Endothelial cell of umbilical vein (primary cell): ENCODE data around the gene RGS17. TPM values are rescaled to one million over a fixed set of nuclear protein-coding genes. Genes with fewer than 3 reads are reported as not detected.
A peak's percentile ranks its signal among the peaks of the same experiment; 100 is the strongest.

Experiments used
- BruUV-seq: library from RNA; stranded (reverse); fragments of 400-500 nt; replicated peaks from 2 replicates; lab custom pipeline; 2021; lab: Mats Ljungman, UMichigan
- CTCF ChIA-PET: fragments of 300-600, 350-600 bp; sonication (Branson Sonifier 250); formaldehyde crosslinking; loops from one replicate; lab custom pipeline; 2021; ENCODE audit warnings: antibody characterized with exemption, inconsistent platforms; lab: Charles Lee
- POLR2A ChIA-PET: fragments of 300-600, 350-600 bp; sonication (Branson Sonifier 250); formaldehyde crosslinking; loops from one replicate; lab custom pipeline; 2021; ENCODE audit warnings: antibody characterized with exemption, inconsistent platforms; lab: Charles Lee
- DNase-seq: peaks from one replicate; pipeline ENCODE4 v3.0.0-alpha.2; 2011; ENCODE audit warnings: low read depth, low spot score
- FAIRE-seq: peaks from 2 replicates; lab custom pipeline; 2011; peaks lifted over from hg19 to GRCh38; lab: Jason Lieb, UNC
- H2AFZ ChIP-seq: 2 replicates; pipeline ENCODE4 v1.6.0; 2012; ENCODE audit warnings: low read depth, low read length, control low read depth, inconsistent platforms
- H3K27ac ChIP-seq: 2 replicates; pipeline ENCODE4 v1.5.1; 2011; ENCODE audit warnings: low read depth, mild to moderate bottlenecking, control low read depth, low read length, moderate library complexity; ENCODE audit not compliant: insufficient read depth
- H3K27me3 ChIP-seq, 2 experiments: 2 replicates each; pipeline versions ENCODE4 v1.6.0 to v1.6.1; 2011; ENCODE audit warnings: low read length in 2 of 2, mixed read lengths in 1 of 2; ENCODE audit not compliant: control insufficient read depth in 2 of 2, insufficient read depth in 2 of 2
- H3K36me3 ChIP-seq, 2 experiments: 2 replicates in 1 of 2; 3 replicates in 1 of 2; pipeline ENCODE4 v1.5.1; 2011; ENCODE audit warnings: low read length in 2 of 2, mild to moderate bottlenecking in 1 of 2, moderate library complexity in 1 of 2; ENCODE audit not compliant: control insufficient read depth in 2 of 2, insufficient read depth in 2 of 2; ENCODE audit errors: extremely low read depth in 1 of 2
- H3K4me1 ChIP-seq: 3 replicates; pipeline ENCODE4 v1.5.1; 2011; ENCODE audit warnings: mild to moderate bottlenecking, low read length; ENCODE audit not compliant: control insufficient read depth, insufficient read depth; ENCODE audit errors: extremely low read depth
- H3K4me2 ChIP-seq: 2 replicates; pipeline ENCODE4 v1.6.1; 2011; ENCODE audit warnings: low read length, control low read depth, mixed read lengths; ENCODE audit not compliant: insufficient read depth
- H3K4me3 ChIP-seq, 3 experiments: fragments of 200-600 bp in 1 of 3; sonication (generic), shearing (Covaris generic) in 1 of 3; replicated peaks in 1 of 3; 2 replicates each; pipeline ENCODE4 v1.5.1; 2011 to 2016; ENCODE audit warnings: control low read depth in 3 of 3, low read length in 3 of 3, mild to moderate bottlenecking in 2 of 3, inconsistent platforms in 1 of 3, low read depth in 1 of 3, moderate library complexity in 1 of 3; ENCODE audit not compliant: insufficient read depth in 1 of 3
- H3K79me2 ChIP-seq: 2 replicates; pipeline ENCODE4 v1.6.0; 2012; ENCODE audit warnings: low read length, inconsistent platforms; ENCODE audit not compliant: control insufficient read depth, insufficient read depth
- H3K9ac ChIP-seq: replicated peaks from 2 replicates; pipeline ENCODE3; 2011; ENCODE audit warnings: low read length, control low read depth; ENCODE audit not compliant: insufficient read depth; ENCODE audit errors: extremely low read depth
- H3K9me1 ChIP-seq: replicated peaks from 3 replicates; pipeline ENCODE4 v1.6.0; 2011; ENCODE audit warnings: mild to moderate bottlenecking, low read length; ENCODE audit not compliant: control insufficient read depth, insufficient read depth; ENCODE audit errors: extremely low read depth
- H3K9me3 ChIP-seq: replicated peaks from 2 replicates; pipeline ENCODE4 v1.5.1; 2012; ENCODE audit warnings: low read length, inconsistent platforms; ENCODE audit not compliant: control insufficient read depth, insufficient read depth
- H4K20me1 ChIP-seq: replicated peaks from 2 replicates; pipeline ENCODE3; 2011; ENCODE audit warnings: mild to moderate bottlenecking, low read length; ENCODE audit not compliant: control insufficient read depth, insufficient read depth; ENCODE audit errors: extremely low read depth
- EZH2 ChIP-seq: IDR thresholded peaks from 2 replicates; pipeline ENCODE4 v1.6.1; 2012; ENCODE audit warnings: borderline replicate concordance, low read depth, mild to moderate bottlenecking, moderate library complexity, low read length, inconsistent platforms; ENCODE audit not compliant: severe bottlenecking
- FOS ChIP-seq: IDR thresholded peaks from 2 replicates; pipeline ENCODE4 v1.6.1; 2011; ENCODE audit warnings: mild to moderate bottlenecking, low read length, moderate library complexity, borderline replicate concordance; ENCODE audit not compliant: insufficient read depth
- JUN ChIP-seq: IDR thresholded peaks from 2 replicates; pipeline ENCODE4 v1.6.1; 2011; ENCODE audit warnings: borderline replicate concordance, low read depth; ENCODE audit not compliant: insufficient read length, insufficient read depth
- MYC ChIP-seq: IDR thresholded peaks from one replicate; pipeline ENCODE4 v1.6.1; 2011; ENCODE audit warnings: mild to moderate bottlenecking, low read depth, low read length
- dilution Hi-C: fragments of 300-500 bp; cut with MboI; formaldehyde crosslinking; loops from one replicate; pipeline ENCODE4 v1.15.0; 2019; ENCODE audit warnings: low sequenced_read_pairs; ENCODE audit not compliant: extremely low pct_ligation_motif_present
- intact Hi-C: fragments of 100-400 bp; cut with micrococcal nuclease; formaldehyde crosslinking; loops from one replicate; pipeline ENCODE4 v1.10.0; 2022
- polyA plus RNA-seq, 4 experiments: library from polyadenylated mRNA; depleted of rRNA in 3 of 4; stranded (reverse) in 3 of 4; unstranded in 1 of 4; fragments of >200 nt; gene quantifications; 2 replicates each; pipeline versions ENCODE4 v1.2.1 to v1.2.3, GENCODE V29; 2011 to 2012; ENCODE audit warnings: missing spikeins in 1 of 4
- total RNA-seq: library from RNA; stranded (reverse); gene quantifications from 2 replicates; pipeline ENCODE4 v1.2.3, GENCODE V29; 2021

The RGS17 gene
- total and polyA plus RNA-seq, 2 donors (not counting 3 experiments of a cell fraction or from before 2014, with no cell fraction given), result 0.40 to 1.1 TPM

DNA sequence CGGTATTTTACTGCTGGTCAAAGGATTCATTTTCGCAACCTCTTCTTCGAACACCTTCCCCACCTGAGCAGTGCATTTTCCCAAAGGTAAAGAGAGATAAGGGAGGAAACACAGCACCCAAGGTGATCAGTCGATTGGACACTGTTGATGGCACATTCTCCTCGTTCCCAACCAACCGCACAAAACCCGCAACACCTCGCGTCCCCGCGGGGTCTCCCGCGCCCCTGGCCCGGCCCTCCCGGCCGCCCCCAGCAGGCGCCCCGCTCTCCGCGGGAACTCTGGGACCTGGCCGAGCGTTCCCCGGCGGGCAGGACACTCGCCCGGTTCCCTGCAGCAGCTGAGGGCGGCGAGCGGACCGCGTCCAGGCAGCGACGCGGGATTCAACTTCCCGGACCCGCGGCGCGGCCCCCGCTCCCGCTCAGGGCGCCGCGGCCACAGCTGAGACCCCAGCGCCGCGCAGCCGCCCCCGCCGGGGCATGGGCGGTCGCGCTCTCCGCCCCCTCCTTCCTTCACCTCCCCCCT is 506 bp downstream of the RGS17 start:
- Histone ChIP-seq H3K9me3 (no peaks in the 10 kb centered on the region), H3K36me3 (no peaks in the 10 kb centered on the region), H4K20me1 (no peaks in the 10 kb centered on the region), H3K9ac (peak overlapping the region; percentile 57), H3K4me1 (peaks cover 14% of the 10 kb centered on the region), H3K4me3 (peak overlapping the region; percentile 69 to 76 (median 70)), H3K79me2 (no peaks in the 10 kb centered on the region), H2AFZ (peak overlapping the region; percentile 82), H3K27ac (no peak overlapping the region), H3K4me2 (peak overlapping the region; percentile 100), H3K9me1 (no peaks in the 10 kb centered on the region), H3K27me3 (peaks cover 11 to 15% of the 10 kb centered on the region in 2 experiments)
- CTCF ChIA-PET, result interaction anchor here (0.6 to 2.2 kb wide), 3 partner anchors 20 to 98 kb away, joined by 3 to 9 read pairs (median 5); no protein-coding TSS in a partner anchor
- TF ChIP-seq EZH2 (no peak), FOS (no peak)
- intact Hi-C loops, result loop anchor here (1.0 to 2.0 kb wide), 3 partner anchors 37 to 100 kb away; no protein-coding TSS in a partner anchor
- FAIRE-seq (no peak), DNase-seq (no peak)
- BruUV-seq, result no TSS peak
- dilution Hi-C loops, result no loop called here
- POLR2A ChIA-PET, result no interaction called here

DNA sequence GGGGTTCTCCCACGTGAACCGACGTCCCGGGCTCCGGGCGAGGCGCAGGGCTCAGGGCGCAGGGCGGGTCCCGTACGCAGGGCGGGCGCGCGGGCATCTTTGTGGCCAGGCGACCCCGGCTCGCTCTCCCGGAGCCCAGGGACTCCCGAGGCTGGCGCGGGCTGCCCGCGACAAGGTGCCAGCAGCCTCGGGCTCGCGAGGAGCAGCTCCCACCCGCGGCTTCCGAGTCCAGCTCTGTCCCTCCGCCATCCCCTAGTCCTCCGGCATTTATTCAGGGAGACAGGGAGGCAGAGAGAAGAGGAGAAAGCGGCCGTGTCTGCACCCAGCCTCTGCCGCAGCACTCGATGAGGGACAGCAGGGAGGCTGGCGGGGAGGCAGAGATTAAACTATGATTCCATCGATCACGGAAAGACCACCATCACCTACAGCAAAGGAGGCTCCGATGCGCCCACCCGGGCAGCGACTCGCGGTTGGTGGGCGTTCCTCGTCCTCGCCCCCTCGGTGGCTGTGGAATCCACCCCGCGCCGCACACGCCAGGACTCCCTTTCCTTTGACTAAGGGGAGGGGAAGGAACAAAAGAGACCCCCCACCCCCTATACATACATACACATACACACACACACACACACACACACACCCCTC is 1.1 kb downstream of the RGS17 start:
- TF ChIP-seq EZH2 (no peak), MYC (no peak), FOS (no peak), JUN (no peak)
- BruUV-seq, result no TSS peak
- peak overlapping the region; percentile 57 for H3K9ac ChIP-seq
- peak overlapping the region; percentile 69 to 76 (median 70) for H3K4me3 ChIP-seq
- H3K9me3 ChIP-seq, result no peaks in the 10 kb centered on the region
- H3K4me1 ChIP-seq, result peaks cover 14% of the 10 kb centered on the region
- dilution Hi-C loops (no loop called here), intact Hi-C loops (loop anchor here (2.0 kb wide), 1 partner anchor 101 kb away; no protein-coding TSS in a partner anchor)
- no peaks in the 10 kb centered on the region for H3K36me3 ChIP-seq
- no peak overlapping the region for H3K27ac ChIP-seq
- DNase-seq, result peak; percentile 13
- H3K4me2 ChIP-seq, result peak overlapping the region; percentile 100
- POLR2A ChIA-PET, result no interaction called here
- CTCF ChIA-PET, result interaction anchor here (1.7 kb wide), 1 partner anchor 22 kb away, joined by 5 read pairs; no protein-coding TSS in a partner anchor
- no peak for FAIRE-seq
- H3K27me3 ChIP-seq, result peaks cover 11 to 15% of the 10 kb centered on the region in 2 experiments
- H3K79me2 ChIP-seq, result no peaks in the 10 kb centered on the region
- H4K20me1 ChIP-seq, result no peaks in the 10 kb centered on the region
- H2AFZ ChIP-seq, result peak overlapping the region; percentile 82
- H3K9me1 ChIP-seq, result no peaks in the 10 kb centered on the region
